Measurements from ENCODE around the gene ADAMTSL4. TPM values are rescaled to one million over a fixed set of nuclear protein-coding genes. Genes with fewer than 3 reads are reported as not detected.

The ADAMTSL4 gene
- total and polyA plus RNA-seq, 9 of the 15 experiments (the other 6 are each of a cell fraction or from before 2014, with no cell fraction given), result 12.7 to 212 (median 35.6) TPM

- TF ChIP-seq, protein P1, sequence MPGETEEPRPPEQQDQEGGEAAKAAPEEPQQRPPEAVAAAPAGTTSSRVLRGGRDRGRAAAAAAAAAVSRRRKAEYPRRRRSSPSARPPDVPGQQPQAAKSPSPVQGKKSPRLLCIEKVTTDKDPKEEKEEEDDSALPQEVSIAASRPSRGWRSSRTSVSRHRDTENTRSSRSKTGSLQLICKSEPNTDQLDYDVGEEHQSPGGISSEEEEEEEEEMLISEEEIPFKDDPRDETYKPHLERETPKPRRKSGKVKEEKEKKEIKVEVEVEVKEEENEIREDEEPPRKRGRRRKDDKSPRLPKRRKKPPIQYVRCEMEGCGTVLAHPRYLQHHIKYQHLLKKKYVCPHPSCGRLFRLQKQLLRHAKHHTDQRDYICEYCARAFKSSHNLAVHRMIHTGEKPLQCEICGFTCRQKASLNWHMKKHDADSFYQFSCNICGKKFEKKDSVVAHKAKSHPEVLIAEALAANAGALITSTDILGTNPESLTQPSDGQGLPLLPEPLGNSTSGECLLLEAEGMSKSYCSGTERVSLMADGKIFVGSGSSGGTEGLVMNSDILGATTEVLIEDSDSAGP (CRISPR knock-in tag; IDR thresholded peaks at IDR 0.05), result no peak
- TF ChIP-seq TRIM24 (IDR thresholded peaks at IDR 0.05), result no peak
- no peak for TF ChIP-seq ZNF124 (CRISPR knock-in tag; IDR thresholded peaks at IDR 0.05)
- peak; percentile 67 for TF ChIP-seq EP400 (IDR thresholded peaks at IDR 0.05)
- no peak for TF ChIP-seq NCOA6 (IDR thresholded peaks at IDR 0.05)
- TF ChIP-seq, protein P2, sequence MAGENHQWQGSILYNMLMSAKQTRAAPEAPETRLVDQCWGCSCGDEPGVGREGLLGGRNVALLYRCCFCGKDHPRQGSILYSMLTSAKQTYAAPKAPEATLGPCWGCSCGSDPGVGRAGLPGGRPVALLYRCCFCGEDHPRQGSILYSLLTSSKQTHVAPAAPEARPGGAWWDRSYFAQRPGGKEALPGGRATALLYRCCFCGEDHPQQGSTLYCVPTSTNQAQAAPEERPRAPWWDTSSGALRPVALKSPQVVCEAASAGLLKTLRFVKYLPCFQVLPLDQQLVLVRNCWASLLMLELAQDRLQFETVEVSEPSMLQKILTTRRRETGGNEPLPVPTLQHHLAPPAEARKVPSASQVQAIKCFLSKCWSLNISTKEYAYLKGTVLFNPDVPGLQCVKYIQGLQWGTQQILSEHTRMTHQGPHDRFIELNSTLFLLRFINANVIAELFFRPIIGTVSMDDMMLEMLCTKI (IDR thresholded peaks at IDR 0.05; ENCODE audit: partially characterized antibody), result no peak
- no peak for TF ChIP-seq KAT2B (IDR thresholded peaks at IDR 0.05; ENCODE audit: low read depth, low read length)
- TF ChIP-seq ETS2 (tag; IDR thresholded peaks at IDR 0.05; ENCODE audit: borderline replicate concordance, poor library complexity, severe bottlenecking), result no peak
- TF ChIP-seq ZNF592 (IDR thresholded peaks at IDR 0.05), result no peak
- TF ChIP-seq AFF4 (CRISPR knock-in tag; IDR thresholded peaks at IDR 0.05), result peak; percentile 96
- TF ChIP-seq ZNF586 (CRISPR knock-in tag; conservative IDR thresholded peaks at IDR 0.05), result 0 out of 2 replicates have a peak, but pooled peaks have one; percentile 48
- TF ChIP-seq ZNF146 (CRISPR knock-in tag; IDR thresholded peaks at IDR 0.05; ENCODE audit: unreplicated experiment), result peak; percentile 11
- peak; percentile 67 for TF ChIP-seq RNF2 (IDR thresholded peaks at IDR 0.05)
- TF ChIP-seq NCOA1 (IDR thresholded peaks at IDR 0.05; ENCODE audit: low read depth), result 0 out of 2 replicates have a peak, but pooled peaks have one; percentile 12
Observed at GRCh38 chr1:150579110-150579944, 30.1 kb downstream of the ADAMTSL4 start, which contains the start of gene MCL1 (continued).

Data from K562 (cell line).